Suprapubic skin (tissue), 4 donors: ENCODE measurements around the gene CCNL2.

Experiments used
- CTCF ChIP-seq, 2 donors: fragments of 200-600 bp in 1 of 2; fragments of 450-650 bp in 1 of 2; sonication (generic) in 1 of 2; IDR thresholded peaks; one replicate each; pipeline ENCODE4 v1.5.1; 2016 to 2019; ENCODE audit warnings: antibody characterized with exemption in 2 of 2, mild to moderate bottlenecking in 1 of 2, moderate library complexity in 1 of 2
- EP300 ChIP-seq: sonication (generic); formaldehyde crosslinking; IDR thresholded peaks from one replicate; pipeline ENCODE4 v1.6.1; 2017; ENCODE audit warnings: antibody characterized with exemption
- POLR2A ChIP-seq, 2 donors: fragments of 450-650 bp; IDR thresholded peaks; one replicate each; pipeline ENCODE4 v1.6.1; 2017; ENCODE audit warnings: antibody characterized with exemption in 2 of 2, mild to moderate bottlenecking in 2 of 2, moderate library complexity in 2 of 2
- POLR2AphosphoS5 ChIP-seq, 3 donors: sonication (generic); formaldehyde crosslinking; IDR thresholded peaks; one replicate each; pipeline ENCODE4 v1.6.1; 2017; ENCODE audit warnings: antibody characterized with exemption in 3 of 3

- TF ChIP-seq CTCF (IDR thresholded peaks at IDR 0.05) (no peak), POLR2A (IDR thresholded peaks at IDR 0.05) (no peak), EP300 (no peak), POLR2AphosphoS5 (IDR thresholded peaks at IDR 0.05) (no peak)
These were observed 32.7 kb upstream of the CCNL2 start for GRCh38 chr1:1431845-1432273.
